ENCODE data around the gene NXF1.

The NXF1 gene

GRCh38 chr11:62805076-62805892, at the start of gene NXF1:
NXF1 (minus strand) TSS chr11:62805440; CDS start chr11:62805356, 84 bp downstream.
- Mint-ChIP-seq H3K27me3 (ENCODE audit: low read depth) (no peaks in the 10 kb centered on the region), H3K9me3 (no peaks in the 10 kb centered on the region), H3K4me3 (peak within 1 kb of the TSS; percentile 94 to 100 (median 99)), H3K36me3 (ENCODE audit: low read depth) (peaks cover 32% of the 10 kb centered on the region), H3K4me1 (peaks cover 29% of the 10 kb centered on the region), H3K27ac (peak within 1 kb of the TSS; percentile 96 to 98 (median 97))
- TF ChIP-seq CTCF (IDR thresholded peaks at IDR 0.05; ENCODE audit: unreplicated experiment in 3 of 3), result peak; percentile 25 to 35 (median 31)

- no peaks in the 10 kb centered on the region for H3K9me3 Mint-ChIP-seq
- TF ChIP-seq CTCF (IDR thresholded peaks at IDR 0.05; ENCODE audit: unreplicated experiment in 3 of 3), result no peak
- H3K4me1 Mint-ChIP-seq, result peaks cover 58% of the 10 kb centered on the region
- H3K27me3 Mint-ChIP-seq (ENCODE audit: low read depth), result no peaks in the 10 kb centered on the region
- H3K4me3 Mint-ChIP-seq, result peak overlapping the region; percentile 95 to 96 (median 96)
- peaks cover 41% of the 10 kb centered on the region for H3K36me3 Mint-ChIP-seq (ENCODE audit: low read depth)
- peak overlapping the region; percentile 88 to 94 (median 93) for H3K27ac Mint-ChIP-seq
Measured at GRCh38 chr11:62854013-62854824, 49.0 kb upstream of the NXF1 start.

- peaks cover 41% of the 10 kb centered on the region for H3K36me3 Mint-ChIP-seq (ENCODE audit: low read depth)
- peaks cover 54% of the 10 kb centered on the region for H3K4me1 Mint-ChIP-seq
- H3K4me3 Mint-ChIP-seq, result peak overlapping the region; percentile 95 to 96 (median 96)
Measured at GRCh38 chr11:62853279-62853965, 48.2 kb upstream of the NXF1 start.

GRCh38 chr11:62852523-62853188, 47.4 kb upstream of the NXF1 start:
- peak overlapping the region in 2 of 3 experiments; percentile 9 to 27 for H3K27ac Mint-ChIP-seq
- H3K36me3 Mint-ChIP-seq (ENCODE audit: low read depth), result peaks cover 41% of the 10 kb centered on the region
- no peaks in the 10 kb centered on the region for H3K27me3 Mint-ChIP-seq (ENCODE audit: low read depth)
- no peaks in the 10 kb centered on the region for H3K9me3 Mint-ChIP-seq
- peaks cover 46% of the 10 kb centered on the region for H3K4me1 Mint-ChIP-seq
- peak overlapping the region; percentile 6 to 96 (median 96) for H3K4me3 Mint-ChIP-seq
- no peak for TF ChIP-seq CTCF (IDR thresholded peaks at IDR 0.05; ENCODE audit: unreplicated experiment in 3 of 3)

More at GRCh38 chr11:62853279-62853965, 48.2 kb upstream of the NXF1 start:
- Mint-ChIP-seq H3K9me3 (no peaks in the 10 kb centered on the region), H3K27ac (peak overlapping the region in 2 of 3 experiments; percentile 9 to 46), H3K27me3 (ENCODE audit: low read depth) (no peaks in the 10 kb centered on the region)
- TF ChIP-seq CTCF (IDR thresholded peaks at IDR 0.05; ENCODE audit: unreplicated experiment in 3 of 3), result no peak

GRCh38 chr11:62851807-62852522, 46.7 kb upstream of the NXF1 start:
- Mint-ChIP-seq H3K27me3 (ENCODE audit: low read depth) (no peaks in the 10 kb centered on the region), H3K4me1 (peaks cover 43% of the 10 kb centered on the region), H3K36me3 (ENCODE audit: low read depth) (peaks cover 41% of the 10 kb centered on the region), H3K4me3 (peak overlapping the region; percentile 38 to 76 (median 62)), H3K27ac (peak overlapping the region in 1 of 3 experiments; percentile 42), H3K9me3 (no peaks in the 10 kb centered on the region)
- TF ChIP-seq CTCF (IDR thresholded peaks at IDR 0.05; ENCODE audit: unreplicated experiment in 3 of 3), result no peak
